Mammary epithelial cell (primary cell): ENCODE results near the gene ADGRD1.

ENCODE experiments used
- EZH2 ChIP-seq: IDR thresholded peaks from 2 replicates; pipeline ENCODE4 v1.6.1; 2012; ENCODE audit warnings: low read length, inconsistent platforms, borderline replicate concordance
- TF ChIP-seq, protein P1 (sequence below), 2 donors: IDR thresholded peaks in 1 of 2; conservative IDR thresholded peaks in 1 of 2; 2 replicates each; pipeline ENCODE4 v1.5.1; 2011 to 2012; ENCODE audit warnings: inconsistent platforms in 2 of 2, low read length in 2 of 2, mild to moderate bottlenecking in 2 of 2, control low read depth in 1 of 2, low read depth in 1 of 2; ENCODE audit not compliant: insufficient read depth in 1 of 2; ENCODE audit errors: extremely low read depth in 1 of 2

DNA sequence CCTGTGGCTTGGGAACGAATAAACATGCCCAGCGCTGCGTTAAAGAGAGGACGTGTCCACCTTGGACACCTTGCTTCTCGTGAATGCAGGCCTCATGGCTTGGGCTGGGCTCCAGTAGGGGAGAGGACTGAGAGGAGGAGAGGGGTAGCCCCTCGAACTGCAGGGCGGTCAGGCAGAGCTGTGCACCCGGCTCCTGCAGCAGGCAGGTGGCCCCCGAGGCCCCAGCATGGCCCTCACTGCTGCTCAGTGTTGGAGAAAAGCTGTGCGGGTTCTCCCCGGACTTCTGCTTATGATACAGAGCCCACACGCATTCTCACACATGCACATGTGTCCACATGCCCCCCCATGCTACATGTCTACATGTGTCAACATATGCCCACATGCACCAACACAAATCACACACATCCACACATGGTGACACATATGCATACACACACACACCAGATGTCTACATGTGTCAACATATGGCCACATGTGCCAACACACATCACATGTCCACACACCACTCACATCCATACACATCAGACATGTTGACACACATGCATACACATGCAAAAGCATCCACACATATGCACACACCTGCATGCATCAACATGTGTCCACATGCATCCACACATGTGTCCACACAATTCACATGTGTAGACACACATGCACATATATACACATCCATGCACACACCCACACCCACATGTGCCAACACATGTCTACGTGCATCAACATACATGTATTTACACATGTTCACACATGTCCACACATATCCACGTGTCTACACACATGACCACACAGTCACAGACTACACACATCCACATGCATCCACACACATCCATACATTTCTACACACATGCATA, 3.0 kb downstream of the ADGRD1 start:
- TF ChIP-seq, protein P1, sequence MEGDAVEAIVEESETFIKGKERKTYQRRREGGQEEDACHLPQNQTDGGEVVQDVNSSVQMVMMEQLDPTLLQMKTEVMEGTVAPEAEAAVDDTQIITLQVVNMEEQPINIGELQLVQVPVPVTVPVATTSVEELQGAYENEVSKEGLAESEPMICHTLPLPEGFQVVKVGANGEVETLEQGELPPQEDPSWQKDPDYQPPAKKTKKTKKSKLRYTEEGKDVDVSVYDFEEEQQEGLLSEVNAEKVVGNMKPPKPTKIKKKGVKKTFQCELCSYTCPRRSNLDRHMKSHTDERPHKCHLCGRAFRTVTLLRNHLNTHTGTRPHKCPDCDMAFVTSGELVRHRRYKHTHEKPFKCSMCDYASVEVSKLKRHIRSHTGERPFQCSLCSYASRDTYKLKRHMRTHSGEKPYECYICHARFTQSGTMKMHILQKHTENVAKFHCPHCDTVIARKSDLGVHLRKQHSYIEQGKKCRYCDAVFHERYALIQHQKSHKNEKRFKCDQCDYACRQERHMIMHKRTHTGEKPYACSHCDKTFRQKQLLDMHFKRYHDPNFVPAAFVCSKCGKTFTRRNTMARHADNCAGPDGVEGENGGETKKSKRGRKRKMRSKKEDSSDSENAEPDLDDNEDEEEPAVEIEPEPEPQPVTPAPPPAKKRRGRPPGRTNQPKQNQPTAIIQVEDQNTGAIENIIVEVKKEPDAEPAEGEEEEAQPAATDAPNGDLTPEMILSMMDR (conservative IDR thresholded peaks at IDR 0.05 in 1 of 2, IDR thresholded peaks at IDR 0.05 in 1 of 2; ENCODE audit: extremely low read depth in 1 of 2, insufficient read depth in 1 of 2, low read depth in 1 of 2, low read length in 2 of 2), result no peak
- no peak for TF ChIP-seq EZH2
